GDM1 (cell line): ENCODE results near the gene TNXB.
"Not testable (repeated sequence)": the region's sequence is repeated elsewhere in the genome, so short reads cannot be mapped to it uniquely, and the experiment has no call there.

Source experiments
- DNase-seq: peaks from one replicate; lab custom pipeline; 2025; lab: John Stamatoyannopoulos, UW

The TNXB gene

GRCh38 chr6:32060966-32061655, 48.0 kb downstream of the TNXB start:
- no peak for DNase-seq

- no peak for DNase-seq
Observed at GRCh38 chr6:32058511-32058963, 50.6 kb downstream of the TNXB start.

GRCh38 chr6:32057966-32058365, 51.2 kb downstream of the TNXB start:
- no peak for DNase-seq

DNA sequence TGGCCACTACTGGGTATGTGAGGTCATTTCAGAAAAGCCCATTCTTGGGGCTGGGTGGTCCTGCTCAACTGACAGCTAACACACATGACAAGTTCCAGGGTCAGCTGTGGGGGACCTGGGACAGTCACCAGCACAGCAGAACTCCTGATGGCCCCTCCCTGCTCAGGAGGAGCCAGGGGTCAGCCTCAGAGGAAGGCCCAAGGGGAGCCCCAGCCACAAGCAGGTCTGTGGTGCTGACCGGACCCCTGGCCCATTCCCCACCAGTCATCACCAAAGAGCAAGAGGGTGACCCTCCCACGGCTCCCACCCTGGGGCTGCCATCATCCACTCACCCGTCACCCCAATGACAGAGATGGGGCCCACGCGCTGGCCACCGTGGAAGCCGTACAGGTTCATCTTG, 52.9 kb downstream of the TNXB start:
- no peak for DNase-seq

DNA sequence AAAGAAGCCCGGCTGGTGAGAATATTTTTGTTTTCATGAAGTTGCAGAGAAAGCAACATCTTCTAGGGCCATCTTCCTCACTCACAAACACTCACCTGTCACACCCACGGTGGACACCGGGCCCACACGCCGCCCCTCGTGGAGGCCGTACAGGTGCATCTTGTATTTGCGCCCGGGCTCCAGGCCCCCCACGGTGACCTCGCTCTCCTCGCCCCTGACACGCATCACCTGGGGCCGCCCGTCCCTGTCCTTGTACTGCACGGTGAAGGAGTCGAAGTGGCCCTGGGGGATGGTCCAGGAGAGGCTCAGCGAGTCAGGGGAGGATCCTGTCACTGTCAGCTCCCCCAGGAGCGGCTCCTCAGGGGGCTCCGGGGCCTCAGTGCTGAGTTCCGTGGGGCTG, 53.4 kb downstream of the TNXB start:
- DNase-seq, result not testable (repeated sequence)

DNA sequence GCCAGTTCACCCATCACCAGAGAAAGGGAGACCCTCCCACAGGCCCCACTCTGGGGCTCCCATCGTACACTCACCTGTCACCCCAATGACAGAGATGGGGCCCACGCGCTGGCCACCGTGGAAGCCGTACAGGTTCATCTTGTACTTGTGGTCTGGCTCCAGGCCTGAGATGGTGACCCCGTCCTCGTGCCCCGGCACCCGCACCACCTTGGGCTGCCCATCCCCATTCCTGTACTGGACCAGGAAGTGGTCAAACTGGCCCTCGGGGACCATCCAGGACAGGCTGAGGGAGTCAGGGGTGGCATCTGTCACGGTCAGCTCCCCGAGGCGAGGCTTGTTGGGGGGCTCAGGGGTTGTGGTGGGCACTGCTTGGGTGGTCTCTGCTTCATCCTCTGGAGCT, 55.8 kb downstream of the TNXB start:
- DNase-seq, result not testable (repeated sequence)

GRCh38 chr6:32052626-32053025, 56.5 kb downstream of the TNXB start:
- DNase-seq, result not testable (repeated sequence)

DNA sequence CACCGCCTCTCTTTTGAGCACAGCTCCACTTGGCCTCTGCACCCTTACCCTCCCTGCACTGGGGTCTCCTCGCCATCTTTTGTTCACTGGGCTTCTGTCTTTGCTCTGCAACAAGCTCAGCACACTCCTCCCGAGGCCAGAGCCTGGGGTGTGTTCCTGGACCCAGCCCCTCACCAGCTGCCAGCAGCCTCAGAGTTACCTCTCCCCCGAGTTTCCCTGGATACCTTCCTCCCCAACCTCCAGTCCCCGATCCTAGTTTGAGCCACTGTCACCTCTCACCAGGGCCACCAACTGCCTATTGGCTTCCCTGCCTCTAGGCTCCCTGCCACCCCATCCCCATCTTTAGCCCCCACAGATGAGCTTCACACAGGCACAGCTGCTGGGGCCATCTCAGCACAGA, 58.6 kb downstream of the TNXB start:
- DNase-seq, result no peak

GRCh38 chr6:32049736-32050135, 59.4 kb downstream of the TNXB start:
- not testable (repeated sequence) for DNase-seq

- not testable (repeated sequence) for DNase-seq
Observed at GRCh38 chr6:32049149-32049548, 60.0 kb downstream of the TNXB start.

GRCh38 chr6:32047855-32048766, 61.0 kb downstream of the TNXB start:
- DNase-seq, result peak; percentile 5

- no peak for DNase-seq
Observed at GRCh38 chr6:32047539-32047854, 61.6 kb downstream of the TNXB start.

- no peak for DNase-seq
Observed at GRCh38 chr6:32047084-32047478, 62.1 kb downstream of the TNXB start.

- DNase-seq, result no peak
Observed at GRCh38 chr6:32046450-32047083, 62.6 kb downstream of the TNXB start.

DNA sequence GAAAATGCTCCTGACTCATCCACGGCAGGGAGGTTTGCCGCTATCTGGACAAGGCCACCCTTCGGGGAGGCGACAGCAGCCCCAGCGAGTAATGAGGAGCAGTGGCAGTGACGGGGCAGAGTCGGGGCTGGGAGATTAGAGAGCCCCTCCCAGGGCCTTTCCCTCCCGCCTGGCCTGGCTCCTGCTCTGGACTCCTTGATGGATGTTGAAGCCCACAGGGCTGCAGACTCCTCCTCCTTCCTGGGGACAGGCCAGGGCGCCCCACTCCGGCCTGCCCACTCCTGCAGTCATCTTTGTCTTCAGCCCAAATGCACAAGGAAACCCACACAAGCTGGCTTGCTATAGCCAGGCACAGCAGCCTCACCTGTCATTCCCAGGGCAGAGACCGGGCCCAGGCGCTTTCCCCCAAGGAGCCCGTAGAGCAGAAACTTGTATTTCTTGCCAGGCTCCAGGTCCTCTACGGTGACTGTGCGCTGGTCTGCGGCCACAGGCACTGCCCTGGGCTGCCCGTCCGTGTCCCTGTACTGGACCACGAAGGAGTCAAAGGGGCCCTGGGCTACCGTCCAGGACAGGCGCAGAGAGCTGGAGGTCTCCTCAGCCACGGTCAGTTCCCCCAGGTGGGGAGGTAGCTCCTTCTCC, 63.2 kb downstream of the TNXB start:
- no peak for DNase-seq

DNA sequence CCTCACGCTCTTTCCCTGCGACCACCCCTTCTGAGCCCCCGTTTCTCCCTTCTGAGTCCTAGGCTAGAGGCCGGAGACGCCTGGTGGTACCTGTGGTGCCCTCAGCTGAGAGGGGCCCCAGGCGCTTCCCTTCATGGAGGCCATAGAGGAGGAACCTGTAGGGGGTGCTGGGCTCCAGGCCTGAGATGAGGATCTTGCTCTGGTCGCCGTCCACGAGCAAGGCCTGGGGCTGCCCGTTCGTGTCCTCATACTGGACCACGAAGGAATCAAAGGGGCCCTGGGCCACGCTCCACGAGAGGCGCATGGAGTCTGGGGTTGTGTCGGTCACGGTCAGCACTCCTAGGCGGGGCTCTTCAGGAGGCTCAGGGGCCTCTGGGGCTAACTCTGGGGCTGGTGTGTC, 64.2 kb downstream of the TNXB start:
- DNase-seq, result not testable (repeated sequence)

DNA sequence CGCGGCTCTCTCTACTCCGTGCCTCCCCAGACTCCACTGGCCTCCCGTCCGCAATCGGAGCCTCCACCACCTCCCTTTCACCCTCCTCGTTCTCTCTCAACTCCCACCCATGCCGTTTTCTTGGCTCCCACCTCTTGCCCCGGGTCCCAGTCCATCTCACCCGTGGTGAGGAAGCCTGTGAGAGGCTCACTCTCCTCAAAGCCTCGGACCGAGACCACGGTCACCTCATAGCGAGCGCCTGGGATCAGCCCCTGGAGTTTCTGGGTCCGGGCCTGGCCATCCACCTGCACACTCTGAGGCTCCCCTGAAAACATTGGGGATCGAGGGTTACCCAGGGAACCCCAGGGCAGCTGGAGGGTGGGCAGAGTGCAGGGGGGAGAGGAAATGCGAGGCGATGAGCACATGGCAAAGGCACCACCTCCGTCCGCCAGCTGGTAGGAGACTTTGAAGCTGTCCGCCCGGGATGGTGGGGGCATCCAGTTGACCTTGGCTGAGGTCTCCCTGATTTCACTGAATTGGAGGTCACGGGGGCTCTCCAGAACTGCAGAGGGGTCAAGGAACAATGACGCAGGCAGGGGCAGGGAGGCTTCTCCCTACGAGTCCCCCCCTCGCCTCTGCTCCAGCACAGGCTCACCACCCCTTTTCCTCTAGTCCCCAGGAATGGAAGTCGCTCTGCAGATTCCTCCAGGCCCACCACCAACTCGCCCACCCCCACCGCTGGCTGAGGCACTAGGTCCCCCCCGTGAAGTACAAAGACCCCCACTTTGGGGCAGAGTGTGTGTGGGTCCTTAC, 65.4 kb downstream of the TNXB start:
- DNase-seq, result not testable (repeated sequence)

DNA sequence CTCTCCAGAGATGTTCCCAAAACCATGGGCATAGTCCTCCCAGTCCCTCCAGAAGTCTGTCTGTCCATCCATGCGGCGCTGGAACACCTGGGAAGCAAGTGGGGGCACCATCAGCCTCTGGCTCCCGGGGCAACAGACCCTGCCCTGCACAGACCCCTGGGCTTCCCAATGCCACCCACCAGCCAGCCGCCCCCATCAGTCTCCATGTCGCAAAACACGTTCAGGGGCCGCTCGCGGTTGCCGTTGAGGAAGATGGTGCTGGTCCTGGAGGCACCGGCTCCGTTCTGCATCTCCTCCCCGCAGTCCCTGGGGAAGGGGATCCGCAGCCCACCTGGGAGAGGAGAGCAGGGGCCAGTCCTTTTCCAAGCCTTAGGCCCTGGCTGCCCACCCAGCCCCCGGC, 66.9 kb downstream of the TNXB start:
- DNase-seq, result not testable (repeated sequence)

DNA sequence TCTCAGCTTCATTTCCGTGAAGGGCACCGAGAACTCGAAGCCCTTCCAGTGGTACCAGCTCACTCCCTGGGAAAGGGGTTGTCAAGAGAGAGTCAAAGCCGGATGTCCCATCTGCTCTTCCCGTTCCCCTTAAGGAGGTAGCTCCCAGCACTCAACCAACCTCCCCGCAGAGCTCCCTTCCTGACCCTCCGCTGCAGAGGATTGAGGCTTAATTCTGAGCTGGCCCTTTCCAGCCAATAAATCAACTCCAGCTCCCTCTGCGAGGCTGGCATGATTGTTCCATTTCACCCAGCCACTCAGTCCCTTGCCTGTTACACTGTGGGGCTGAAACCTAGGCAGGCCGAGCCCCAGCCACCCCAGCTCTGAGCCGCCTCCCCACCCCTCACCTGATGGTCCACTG, 67.8 kb downstream of the TNXB start:
- DNase-seq, result not testable (repeated sequence)

- DNase-seq, result not testable (repeated sequence)
Observed at GRCh38 chr6:32041050-32041321, 68.2 kb downstream of the TNXB start.

- not testable (repeated sequence) for DNase-seq
Observed at GRCh38 chr6:32040299-32041049, 68.7 kb downstream of the TNXB start.
